Adrenal gland (tissue), 5 donors: Measurements from ENCODE around the gene UBE2H.

ENCODE experiments used
- POLR2A ChIP-seq, 2 donors: fragments of 450-650 bp; IDR thresholded peaks; one replicate each; pipeline ENCODE4 v1.6.1; 2017; ENCODE audit warnings: antibody characterized with exemption in 2 of 2, mild to moderate bottlenecking in 2 of 2, moderate library complexity in 1 of 2
- TF ChIP-seq, protein P1 (sequence below), 6 experiments: fragments of 450-650 bp in 4 of 6; fragments of 200-600 bp in 2 of 6; sonication (generic) in 1 of 6; IDR thresholded peaks; 1 replicate in 5 of 6; 2 replicates in 1 of 6; pipeline versions ENCODE4 v1.5.1 to v1.8.0; 2016 to 2021; ENCODE audit warnings: antibody characterized with exemption in 6 of 6, mild to moderate bottlenecking in 2 of 6, moderate library complexity in 1 of 6
- donor health status: DM: no; HTN: no; CAD: no.

DNA sequence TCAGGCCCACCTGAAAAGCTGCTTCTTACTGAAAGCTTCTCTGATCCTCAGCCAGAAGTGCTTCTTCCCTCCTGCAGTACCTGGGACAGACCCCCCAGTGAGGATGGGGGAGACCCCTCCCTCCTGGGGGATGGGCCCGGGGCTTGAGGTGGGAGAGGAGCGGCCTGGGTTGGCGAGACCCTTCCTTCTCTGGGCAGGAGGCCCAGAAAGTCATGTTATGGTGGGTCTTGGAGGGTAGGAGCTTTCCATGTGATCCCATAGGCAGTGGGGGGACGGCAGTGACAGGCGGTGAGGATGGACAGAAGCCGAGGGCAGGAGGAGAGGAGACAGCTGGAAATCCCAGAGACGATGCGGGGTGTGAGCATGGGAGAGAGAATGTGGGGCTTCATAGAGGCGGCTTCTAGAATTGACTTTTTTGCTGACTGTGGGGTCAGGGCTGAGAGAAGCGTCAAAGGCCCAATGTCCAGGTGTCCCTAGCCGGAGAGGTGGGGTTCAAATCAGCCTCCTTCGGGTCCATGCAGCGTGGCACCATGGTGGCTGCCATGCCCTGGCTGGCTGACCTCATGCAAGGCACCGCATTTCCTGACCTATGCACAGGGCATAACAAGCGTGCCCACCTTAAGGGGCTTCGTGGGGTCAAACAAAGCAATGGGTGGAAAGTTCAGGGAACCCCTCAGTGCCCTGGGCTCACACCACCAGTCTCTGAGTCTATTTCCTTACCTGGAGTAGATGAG is 154.0 kb downstream of the UBE2H start:
- TF ChIP-seq, protein P1, sequence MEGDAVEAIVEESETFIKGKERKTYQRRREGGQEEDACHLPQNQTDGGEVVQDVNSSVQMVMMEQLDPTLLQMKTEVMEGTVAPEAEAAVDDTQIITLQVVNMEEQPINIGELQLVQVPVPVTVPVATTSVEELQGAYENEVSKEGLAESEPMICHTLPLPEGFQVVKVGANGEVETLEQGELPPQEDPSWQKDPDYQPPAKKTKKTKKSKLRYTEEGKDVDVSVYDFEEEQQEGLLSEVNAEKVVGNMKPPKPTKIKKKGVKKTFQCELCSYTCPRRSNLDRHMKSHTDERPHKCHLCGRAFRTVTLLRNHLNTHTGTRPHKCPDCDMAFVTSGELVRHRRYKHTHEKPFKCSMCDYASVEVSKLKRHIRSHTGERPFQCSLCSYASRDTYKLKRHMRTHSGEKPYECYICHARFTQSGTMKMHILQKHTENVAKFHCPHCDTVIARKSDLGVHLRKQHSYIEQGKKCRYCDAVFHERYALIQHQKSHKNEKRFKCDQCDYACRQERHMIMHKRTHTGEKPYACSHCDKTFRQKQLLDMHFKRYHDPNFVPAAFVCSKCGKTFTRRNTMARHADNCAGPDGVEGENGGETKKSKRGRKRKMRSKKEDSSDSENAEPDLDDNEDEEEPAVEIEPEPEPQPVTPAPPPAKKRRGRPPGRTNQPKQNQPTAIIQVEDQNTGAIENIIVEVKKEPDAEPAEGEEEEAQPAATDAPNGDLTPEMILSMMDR (IDR thresholded peaks at IDR 0.05): no peak
- no peak for TF ChIP-seq POLR2A (IDR thresholded peaks at IDR 0.05)
